ENCODE data around the gene BRINP1. TPM values are rescaled to one million over a fixed set of nuclear protein-coding genes. Genes with fewer than 3 reads are reported as not detected.

The BRINP1 gene
- polyA plus RNA-seq, 3 donors = not detected

DNA sequence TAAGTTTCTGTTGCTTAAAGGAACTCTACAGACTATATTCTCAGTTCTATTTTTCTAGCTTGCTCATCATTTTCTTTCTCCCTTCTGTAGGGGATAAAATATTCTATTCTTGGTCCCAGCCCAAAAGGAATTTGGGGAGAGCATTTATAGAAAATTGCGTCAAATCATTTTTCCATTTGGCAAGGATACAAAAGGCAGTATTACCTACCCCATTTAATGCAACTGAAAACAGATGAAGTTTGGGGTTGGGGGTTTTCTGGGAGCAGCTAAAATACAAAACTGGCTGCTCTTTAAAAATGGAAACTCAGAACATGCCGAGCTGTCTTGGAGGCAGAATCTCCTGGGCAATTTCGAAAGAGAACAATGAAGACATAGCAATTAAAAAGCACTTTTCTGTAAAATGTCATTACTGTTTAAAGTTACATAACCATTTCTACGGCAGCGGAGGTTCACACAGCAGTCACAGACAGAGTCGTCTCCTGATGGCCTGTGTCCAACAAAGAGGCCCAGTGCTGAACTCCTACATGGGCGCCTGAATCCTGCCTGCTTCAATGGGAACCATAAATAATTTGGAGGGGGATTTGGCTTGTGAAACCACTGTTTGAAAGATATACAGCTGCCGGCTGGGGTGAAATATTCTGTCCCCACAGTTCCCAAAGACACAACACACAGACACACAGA, 152.4 kb downstream of the BRINP1 start:
- H3K36me3 Mint-ChIP-seq = no peaks in the 10 kb centered on the region
- no peak for DNase-seq
- Histone ChIP-seq H3K9me3 (replicated peaks in 1 of 2; ENCODE audit: control insufficient read depth in 1 of 2, insufficient read depth in 1 of 2, low read length in 2 of 2) (no peaks in the 10 kb centered on the region), H3K36me3 (replicated peaks in 1 of 2; ENCODE audit: control insufficient read depth in 1 of 2, insufficient read depth in 2 of 2, low read length in 2 of 2) (no peaks in the 10 kb centered on the region), H2AFZ (ENCODE audit: insufficient read depth, low read depth, low read length, poor library complexity, severe bottlenecking) (no peak overlapping the region), H4K20me1 (ENCODE audit: insufficient read depth, low read length) (no peaks in the 10 kb centered on the region), H3K4me2 (replicated peaks; ENCODE audit: extremely low read depth, low read length, poor library complexity, severe bottlenecking) (no peak overlapping the region), H3K27ac (ENCODE audit: low read depth in 1 of 2, low read length in 2 of 2) (no peak overlapping the region), H3K4me1 (ENCODE audit: control insufficient read depth in 1 of 2, insufficient read depth in 2 of 2, low read length in 2 of 2) (no peaks in the 10 kb centered on the region), H3K4me3 (replicated peaks in 1 of 3; ENCODE audit: low read depth in 2 of 3, low read length in 3 of 3) (no peak overlapping the region), H3K27me3 (ENCODE audit: control insufficient read depth in 2 of 2, insufficient read depth in 2 of 2, low read length in 2 of 2) (no peaks in the 10 kb centered on the region), H3K9ac (ENCODE audit: insufficient read depth, low read length, poor library complexity, severe bottlenecking) (no peak overlapping the region), H3K79me2 (ENCODE audit: insufficient read depth, low read length) (no peaks in the 10 kb centered on the region)
- no peaks in the 10 kb centered on the region for H3K27me3 Mint-ChIP-seq (ENCODE audit: low read depth in 3 of 3)
- intact Hi-C loops (cut with micrococcal nuclease) = no loop called here
- H3K9me3 Mint-ChIP-seq = peaks cover 0 to 7% (median 2%) of the 10 kb centered on the region in 7 donors
- H3K27ac Mint-ChIP-seq = no peak overlapping the region
- no peaks in the 10 kb centered on the region for H3K4me1 Mint-ChIP-seq
- H3K4me3 Mint-ChIP-seq = no peak overlapping the region
- WGBS (ENCODE audit: insufficient coverage) = 69% methylated on average over 2 of the region's 8 CpGs
- TF ChIP-seq, protein P1, sequence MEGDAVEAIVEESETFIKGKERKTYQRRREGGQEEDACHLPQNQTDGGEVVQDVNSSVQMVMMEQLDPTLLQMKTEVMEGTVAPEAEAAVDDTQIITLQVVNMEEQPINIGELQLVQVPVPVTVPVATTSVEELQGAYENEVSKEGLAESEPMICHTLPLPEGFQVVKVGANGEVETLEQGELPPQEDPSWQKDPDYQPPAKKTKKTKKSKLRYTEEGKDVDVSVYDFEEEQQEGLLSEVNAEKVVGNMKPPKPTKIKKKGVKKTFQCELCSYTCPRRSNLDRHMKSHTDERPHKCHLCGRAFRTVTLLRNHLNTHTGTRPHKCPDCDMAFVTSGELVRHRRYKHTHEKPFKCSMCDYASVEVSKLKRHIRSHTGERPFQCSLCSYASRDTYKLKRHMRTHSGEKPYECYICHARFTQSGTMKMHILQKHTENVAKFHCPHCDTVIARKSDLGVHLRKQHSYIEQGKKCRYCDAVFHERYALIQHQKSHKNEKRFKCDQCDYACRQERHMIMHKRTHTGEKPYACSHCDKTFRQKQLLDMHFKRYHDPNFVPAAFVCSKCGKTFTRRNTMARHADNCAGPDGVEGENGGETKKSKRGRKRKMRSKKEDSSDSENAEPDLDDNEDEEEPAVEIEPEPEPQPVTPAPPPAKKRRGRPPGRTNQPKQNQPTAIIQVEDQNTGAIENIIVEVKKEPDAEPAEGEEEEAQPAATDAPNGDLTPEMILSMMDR (IDR thresholded peaks at IDR 0.05) = no peak

DNA sequence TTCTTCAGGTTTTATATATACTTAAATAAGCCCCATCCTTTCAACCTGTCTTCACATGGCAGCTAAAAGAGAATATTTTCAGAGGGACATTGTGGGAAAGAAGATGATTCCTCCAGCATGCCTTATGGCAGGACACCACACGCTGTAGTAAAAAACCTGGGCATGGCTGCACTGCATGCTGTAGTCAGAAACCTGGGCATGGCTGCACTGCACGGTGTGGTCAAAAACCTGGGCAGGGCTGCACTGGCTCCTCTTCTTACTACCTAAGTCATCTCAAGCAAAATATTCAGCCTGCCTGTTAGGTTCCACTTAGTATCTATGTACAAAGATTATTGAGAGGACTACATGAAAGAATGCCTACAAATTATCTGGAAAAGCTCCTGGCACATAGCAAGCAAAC, 153.6 kb downstream of the BRINP1 start:
- Histone ChIP-seq H3K36me3 (replicated peaks in 1 of 2; ENCODE audit: control insufficient read depth in 1 of 2, insufficient read depth in 2 of 2, low read length in 2 of 2) (no peaks in the 10 kb centered on the region), H3K27me3 (ENCODE audit: control insufficient read depth in 2 of 2, insufficient read depth in 2 of 2, low read length in 2 of 2) (no peaks in the 10 kb centered on the region), H3K9ac (ENCODE audit: insufficient read depth, low read length, poor library complexity, severe bottlenecking) (no peak overlapping the region), H3K27ac (ENCODE audit: low read depth in 1 of 2, low read length in 2 of 2) (no peak overlapping the region), H4K20me1 (ENCODE audit: insufficient read depth, low read length) (no peaks in the 10 kb centered on the region), H3K9me3 (replicated peaks in 1 of 2; ENCODE audit: control insufficient read depth in 1 of 2, insufficient read depth in 1 of 2, low read length in 2 of 2) (no peaks in the 10 kb centered on the region), H3K4me1 (ENCODE audit: control insufficient read depth in 1 of 2, insufficient read depth in 2 of 2, low read length in 2 of 2) (no peaks in the 10 kb centered on the region), H3K4me2 (replicated peaks; ENCODE audit: extremely low read depth, low read length, poor library complexity, severe bottlenecking) (no peak overlapping the region), H3K4me3 (replicated peaks in 1 of 3; ENCODE audit: low read depth in 2 of 3, low read length in 3 of 3) (no peak overlapping the region), H2AFZ (ENCODE audit: insufficient read depth, low read depth, low read length, poor library complexity, severe bottlenecking) (no peak overlapping the region), H3K79me2 (ENCODE audit: insufficient read depth, low read length) (no peaks in the 10 kb centered on the region)
- Mint-ChIP-seq H3K4me3 (no peak overlapping the region), H3K36me3 (no peaks in the 10 kb centered on the region), H3K27me3 (ENCODE audit: low read depth in 3 of 3) (no peaks in the 10 kb centered on the region), H3K27ac (no peak overlapping the region), H3K4me1 (no peaks in the 10 kb centered on the region), H3K9me3 (peaks cover 0 to 6% (median 2%) of the 10 kb centered on the region in 7 donors)
- intact Hi-C loops (cut with micrococcal nuclease) = no loop called here
- no CpG with 5 or more reads among the region's 2 CpGs for WGBS (ENCODE audit: insufficient coverage)
- TF ChIP-seq, protein P1 (IDR thresholded peaks at IDR 0.05) = no peak
- no peak for DNase-seq

Measured in CD14-positive monocyte (primary cell).